Activated CD4-positive, alpha-beta T cell treated with anti-CD3 and anti-CD28 coated beads, Interleukin-2, amount 10 ng/mL, durations not matched to agents 7 days and 5 days (primary cell): ENCODE results near the gene CNPY3. TPM values are rescaled to one million over a fixed set of nuclear protein-coding genes. Genes with fewer than 3 reads are reported as not detected.
A peak's percentile ranks its signal among the peaks of the same experiment; 100 is the strongest.
"Not testable (repeated sequence)": the region's sequence is repeated elsewhere in the genome, so short reads cannot be mapped to it uniquely, and the experiment has no call there.

Experiments
- CTCF ChIA-PET: fragments of 350-600 bp; sonication (Branson Sonifier 250); formaldehyde crosslinking; loops from one replicate; lab custom pipeline; 2021; ENCODE audit warnings: antibody characterized with exemption; lab: Charles Lee
- POLR2A ChIA-PET: fragments of 350-600 bp; sonication (Branson Sonifier 250); formaldehyde crosslinking; loops from one replicate; lab custom pipeline; 2021; ENCODE audit warnings: antibody characterized with exemption; lab: Charles Lee
- DNase-seq: peaks from one replicate; pipeline ENCODE4 v3.0.0-alpha.2; 2020
- H3K27ac Mint-ChIP-seq: one replicate; pipeline ENCODE4 v1.8.0; 2021; ENCODE audit warnings: mild to moderate bottlenecking, moderate library complexity, mixed read lengths
- H3K27me3 Mint-ChIP-seq: one replicate; pipeline ENCODE4 v1.8.0; 2021; ENCODE audit warnings: mixed read lengths
- H3K36me3 Mint-ChIP-seq: one replicate; pipeline ENCODE4 v1.8.0; 2021; ENCODE audit warnings: low read depth, mixed read lengths
- H3K4me1 Mint-ChIP-seq: one replicate; pipeline ENCODE4 v1.8.0; 2021; ENCODE audit warnings: mixed read lengths
- H3K4me3 Mint-ChIP-seq: one replicate; pipeline ENCODE4 v1.8.0; 2021; ENCODE audit warnings: mild to moderate bottlenecking, moderate library complexity, mixed read lengths
- H3K9me3 Mint-ChIP-seq: one replicate; pipeline ENCODE4 v1.8.0; 2021; ENCODE audit warnings: mixed read lengths
- total RNA-seq, 2 experiments: library from RNA; stranded (reverse); gene quantifications; one replicate each; pipeline ENCODE4 v1.2.3, GENCODE V29; 2021

Gene CNPY3
- total RNA-seq, 2 experiments from 2014 or later, result 69.7 to 75.0 TPM

DNA sequence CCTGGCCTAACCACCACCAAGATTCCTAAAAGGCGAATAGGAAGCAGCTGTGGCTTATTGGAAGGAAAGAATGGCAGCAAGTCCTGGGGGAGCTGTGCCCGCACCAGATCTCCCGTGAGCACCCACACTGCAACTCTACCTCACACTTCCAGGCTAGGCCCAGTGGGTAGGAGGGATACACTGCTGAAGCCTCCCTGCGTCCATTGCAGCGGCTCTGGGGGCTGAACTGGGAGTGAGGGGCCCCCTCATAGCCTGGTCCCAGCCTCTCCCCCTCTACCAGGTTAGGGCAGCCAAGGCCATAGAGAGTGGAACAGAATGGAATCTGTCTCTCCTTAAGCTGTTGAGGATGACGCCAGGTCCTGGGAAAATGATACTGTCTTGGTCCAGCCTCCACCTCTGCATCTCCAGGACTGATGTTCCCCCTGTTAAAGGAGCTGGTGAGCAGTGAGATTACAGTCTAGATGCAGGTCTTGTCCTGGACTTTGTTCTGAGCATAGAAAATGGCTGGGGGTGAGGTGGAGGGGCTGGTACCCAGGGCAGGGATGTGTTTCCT, 11.3 kb downstream of the CNPY3 start:
- H3K27ac Mint-ChIP-seq, result no peak overlapping the region

GRCh38 chr6:42941356-42941755, 12.1 kb downstream of the CNPY3 start:
- H3K4me3 Mint-ChIP-seq, H3K9me3 Mint-ChIP-seq, H3K27me3 Mint-ChIP-seq, H3K27ac Mint-ChIP-seq, H3K4me1 Mint-ChIP-seq, DNase-seq, POLR2A ChIA-PET: not testable (repeated sequence)
- peaks cover 30% of the 10 kb centered on the region for H3K36me3 Mint-ChIP-seq
- CTCF ChIA-PET, result interaction anchor here (0.5 kb wide), 1 partner anchor 23 kb away, joined by 3 read pairs; no protein-coding TSS in a partner anchor

More for the DNA sequence above, 11.3 kb downstream of the CNPY3 start:
- H3K4me3 Mint-ChIP-seq, result no peak overlapping the region
- no peaks in the 10 kb centered on the region for H3K9me3 Mint-ChIP-seq
- POLR2A ChIA-PET, result no interaction called here
- DNase-seq, result no peak
- peaks cover 37% of the 10 kb centered on the region for H3K36me3 Mint-ChIP-seq
- H3K4me1 Mint-ChIP-seq, result no peaks in the 10 kb centered on the region
- H3K27me3 Mint-ChIP-seq, result no peaks in the 10 kb centered on the region
- CTCF ChIA-PET, result interaction anchor here (0.5 to 1.3 kb wide), 4 partner anchors 19 to 57 kb away, joined by 3 to 4 read pairs (median 4); no protein-coding TSS in a partner anchor

DNA sequence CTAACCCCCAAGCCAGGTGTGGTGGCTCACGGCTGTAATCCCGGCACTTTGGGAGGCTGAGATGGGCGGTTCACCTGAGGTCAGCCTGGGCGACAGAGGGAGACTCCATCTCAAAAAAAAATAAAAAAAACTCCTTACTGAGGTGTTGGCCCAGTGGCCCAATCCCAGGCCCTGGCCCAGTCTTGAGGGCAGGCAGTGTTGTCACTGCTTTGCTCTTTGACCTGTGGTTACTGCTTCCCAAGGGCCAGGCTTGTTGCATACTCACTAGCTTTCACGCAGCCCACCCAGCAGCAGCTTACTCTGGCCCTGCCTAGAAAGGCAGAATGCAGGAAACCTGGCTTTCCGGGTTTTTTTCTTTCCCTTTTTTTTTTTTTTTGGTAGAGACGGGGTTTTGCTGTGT, 13.2 kb downstream of the CNPY3 start:
- no peaks in the 10 kb centered on the region for H3K27me3 Mint-ChIP-seq

DNA sequence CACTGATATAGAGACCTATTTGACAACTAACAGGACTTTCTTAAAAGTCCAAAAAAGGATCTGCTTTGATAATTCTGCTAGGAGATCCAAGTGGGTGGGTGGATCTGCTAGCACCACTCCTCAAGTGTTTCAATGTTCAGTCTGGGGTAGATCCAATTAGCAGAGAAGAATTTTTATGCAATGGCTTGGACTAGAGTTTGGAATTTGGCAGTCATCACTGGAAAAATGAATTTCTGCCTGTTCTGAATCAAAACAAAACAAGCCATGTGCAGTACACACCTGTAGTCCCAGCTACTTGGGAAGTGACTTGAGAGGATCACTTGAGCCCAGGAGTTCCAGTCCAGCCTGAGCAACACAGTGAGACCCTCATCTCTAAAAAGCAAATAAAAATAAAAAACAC, 18.7 kb downstream of the CNPY3 start:
- Mint-ChIP-seq H3K4me3 (no peak overlapping the region), H3K27ac (no peak overlapping the region), H3K4me1 (no peaks in the 10 kb centered on the region), H3K36me3 (peaks cover 13% of the 10 kb centered on the region), H3K27me3 (no peaks in the 10 kb centered on the region), H3K9me3 (no peaks in the 10 kb centered on the region)
- ChIA-PET POLR2A (no interaction called here), CTCF (no interaction called here)
- no peak for DNase-seq

More for the DNA sequence above, 13.2 kb downstream of the CNPY3 start:
- H3K27ac Mint-ChIP-seq, result no peak overlapping the region
- CTCF ChIA-PET, result no interaction called here
- H3K36me3 Mint-ChIP-seq, result peaks cover 25% of the 10 kb centered on the region
- DNase-seq, result no peak
- POLR2A ChIA-PET, result no interaction called here
- no peak overlapping the region for H3K4me3 Mint-ChIP-seq
- no peaks in the 10 kb centered on the region for H3K9me3 Mint-ChIP-seq
- no peaks in the 10 kb centered on the region for H3K4me1 Mint-ChIP-seq

GRCh38 chr6:42952389-42952788, 23.1 kb downstream of the CNPY3 start:
- no peaks in the 10 kb centered on the region for H3K4me1 Mint-ChIP-seq
- H3K27me3 Mint-ChIP-seq, result no peaks in the 10 kb centered on the region
- DNase-seq, result no peak
- H3K27ac Mint-ChIP-seq, result no peak overlapping the region
- ChIA-PET CTCF (interaction anchor here (0.7 to 1.2 kb wide), 3 partner anchors 28 to 279 kb away, joined by 3 to 5 read pairs (median 3); no protein-coding TSS in a partner anchor), POLR2A (no interaction called here)
- no peaks in the 10 kb centered on the region for H3K9me3 Mint-ChIP-seq
- H3K4me3 Mint-ChIP-seq, result no peak overlapping the region
- peaks cover 4% of the 10 kb centered on the region for H3K36me3 Mint-ChIP-seq

DNA sequence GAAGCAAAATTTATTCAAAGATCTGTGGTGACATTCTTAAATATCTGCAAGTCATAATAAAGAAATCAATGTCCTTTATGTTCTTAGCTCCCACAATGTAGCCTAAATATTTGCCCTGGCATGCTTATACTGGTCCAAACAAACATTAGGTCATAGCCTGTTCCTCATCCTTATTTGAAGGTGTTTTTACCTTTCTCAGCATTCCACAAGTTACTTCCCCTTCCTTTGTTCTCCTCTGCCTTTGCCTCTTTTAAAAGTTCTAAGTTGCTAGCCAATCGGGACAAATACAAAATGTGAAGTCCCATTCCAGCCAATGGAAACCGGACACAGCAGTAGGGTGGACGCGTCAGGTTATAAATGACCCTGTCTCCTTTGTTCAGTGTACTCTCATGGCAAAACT, 25.1 kb downstream of the CNPY3 start:
- not testable (repeated sequence) for H3K4me1 Mint-ChIP-seq, H3K4me3 Mint-ChIP-seq

DNA sequence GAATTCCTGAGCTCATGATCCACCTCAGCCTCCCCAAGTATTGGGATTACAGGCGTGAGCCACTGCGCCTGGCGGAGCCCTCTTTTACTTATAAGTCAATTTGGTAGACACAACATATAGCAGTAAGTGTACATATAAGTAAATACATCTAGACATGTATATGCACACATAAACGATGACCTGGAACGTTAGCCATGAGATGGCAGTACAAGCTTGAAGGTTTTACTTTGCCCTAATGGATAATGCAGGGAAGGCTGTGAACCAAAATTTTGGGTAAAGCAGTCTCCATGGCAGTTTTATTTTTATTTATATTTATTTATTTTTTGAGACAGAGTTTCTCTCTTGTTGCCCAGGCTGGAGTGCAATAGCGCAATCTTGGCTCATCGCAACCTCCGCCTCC, 28.8 kb downstream of the CNPY3 start:
- POLR2A ChIA-PET, result no interaction called here
- Mint-ChIP-seq H3K36me3 (peaks cover 3% of the 10 kb centered on the region), H3K4me3 (no peak overlapping the region), H3K27me3 (peaks cover 4% of the 10 kb centered on the region), H3K4me1 (peaks cover 10% of the 10 kb centered on the region), H3K9me3 (no peaks in the 10 kb centered on the region), H3K27ac (no peak overlapping the region)
- CTCF ChIA-PET, result interaction anchor here (0.7 kb wide), 1 partner anchor 45 kb away, joined by 3 read pairs; no protein-coding TSS in a partner anchor
- no peak for DNase-seq

More for the DNA sequence above, 25.1 kb downstream of the CNPY3 start:
- H3K27me3 Mint-ChIP-seq, CTCF ChIA-PET, H3K9me3 Mint-ChIP-seq, H3K36me3 Mint-ChIP-seq, H3K27ac Mint-ChIP-seq, DNase-seq, POLR2A ChIA-PET: not testable (repeated sequence)

- H3K9me3 Mint-ChIP-seq, result no peaks in the 10 kb centered on the region
- no peak for DNase-seq
- no peak overlapping the region for H3K27ac Mint-ChIP-seq
- CTCF ChIA-PET, result interaction anchor here (0.6 to 2.0 kb wide), 4 partner anchors 9 to 20 kb away, joined by 4 to 7 read pairs (median 4); no protein-coding TSS in a partner anchor
- peaks cover 7% of the 10 kb centered on the region for H3K36me3 Mint-ChIP-seq
- H3K4me1 Mint-ChIP-seq, result peaks cover 10% of the 10 kb centered on the region
- peaks cover 4% of the 10 kb centered on the region for H3K27me3 Mint-ChIP-seq
- POLR2A ChIA-PET, result no interaction called here
- peak overlapping the region; percentile 40 for H3K4me3 Mint-ChIP-seq
Measured at GRCh38 chr6:42959917-42960242, 30.6 kb downstream of the CNPY3 start.

GRCh38 chr6:42960243-42961019, 31.2 kb downstream of the CNPY3 start, which contains the start of gene GNMT:
TSS of gene GNMT (plus strand) at chr6:42960754. CDS start at chr6:42960768, 14 bp downstream.
- peak; percentile 27 for DNase-seq
- peaks cover 10% of the 10 kb centered on the region for H3K4me1 Mint-ChIP-seq
- H3K27me3 Mint-ChIP-seq, result peaks cover 4% of the 10 kb centered on the region
- peaks cover 8% of the 10 kb centered on the region for H3K36me3 Mint-ChIP-seq
- POLR2A ChIA-PET, result no interaction called here
- peak within 1 kb of the TSS; percentile 40 for H3K4me3 Mint-ChIP-seq
- H3K9me3 Mint-ChIP-seq, result no peaks in the 10 kb centered on the region
- CTCF ChIA-PET, result interaction anchor here (0.5 to 2.0 kb wide), 8 partner anchors 10 to 358 kb away, joined by 3 to 7 read pairs (median 4); no protein-coding TSS in a partner anchor
- no peak within 1 kb of the TSS for H3K27ac Mint-ChIP-seq

DNA sequence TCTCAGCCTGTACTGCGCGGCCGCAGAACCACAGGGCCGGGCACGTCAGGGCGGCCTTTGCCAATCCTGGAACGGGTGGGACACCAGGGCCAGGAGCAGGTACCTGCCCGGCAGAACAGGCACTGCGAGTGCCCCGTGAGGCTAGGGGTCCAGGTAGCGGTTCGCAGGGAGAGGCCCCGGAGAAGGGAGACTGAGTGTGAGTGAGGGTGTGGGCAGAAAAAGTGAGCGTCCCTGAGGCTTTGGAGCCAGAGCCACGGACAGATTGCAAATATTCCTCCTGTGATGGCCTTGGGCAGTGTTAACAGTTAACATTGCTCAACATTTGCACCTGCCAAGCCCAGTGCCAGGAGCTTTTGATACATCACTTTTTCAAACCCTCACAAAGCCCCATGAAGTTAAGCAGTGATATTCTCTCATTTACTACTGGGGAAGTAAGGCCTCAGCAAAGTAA, 31.8 kb downstream of the CNPY3 start:
- H3K4me1 Mint-ChIP-seq, result peaks cover 10% of the 10 kb centered on the region
- H3K27me3 Mint-ChIP-seq, result peaks cover 4% of the 10 kb centered on the region
- H3K4me3 Mint-ChIP-seq, result no peak overlapping the region
- POLR2A ChIA-PET, result no interaction called here
- H3K36me3 Mint-ChIP-seq, result peaks cover 10% of the 10 kb centered on the region
- H3K9me3 Mint-ChIP-seq, result no peaks in the 10 kb centered on the region
- no peak for DNase-seq
- CTCF ChIA-PET, result interaction anchor here (0.6 to 2.0 kb wide), 6 partner anchors 10 to 358 kb away, joined by 3 to 7 read pairs (median 4); partner anchors contain the start of gene PEX6
- H3K27ac Mint-ChIP-seq, result no peak overlapping the region

DNA sequence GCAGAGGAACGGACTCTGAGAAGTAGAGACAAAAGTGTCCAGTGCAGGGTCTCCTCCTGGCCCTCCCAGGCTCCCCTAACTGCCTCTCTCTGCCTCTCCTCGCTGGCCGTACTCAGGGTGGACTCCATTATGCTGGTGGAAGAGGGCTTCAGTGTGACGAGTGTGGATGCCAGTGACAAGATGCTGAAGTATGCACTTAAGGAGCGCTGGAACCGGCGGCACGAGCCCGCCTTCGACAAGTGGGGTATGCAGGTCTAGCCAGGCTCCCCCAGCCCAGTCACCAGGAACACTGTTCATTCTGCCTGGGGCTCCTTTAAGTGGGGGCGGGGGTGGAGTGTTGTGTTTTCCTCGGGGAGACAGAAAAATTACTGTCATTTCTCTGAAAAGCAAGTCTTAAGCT, 32.8 kb downstream of the CNPY3 start:
- Mint-ChIP-seq H3K27ac (no peak overlapping the region), H3K36me3 (peaks cover 10% of the 10 kb centered on the region), H3K4me3 (no peak overlapping the region), H3K9me3 (no peaks in the 10 kb centered on the region), H3K27me3 (peaks cover 4% of the 10 kb centered on the region), H3K4me1 (peaks cover 10% of the 10 kb centered on the region)
- DNase-seq, result no peak
- CTCF ChIA-PET, result interaction anchor here (0.9 to 1.3 kb wide), 2 partner anchors 17 to 18 kb away, joined by 3 to 5 read pairs; partner anchors contain the start of gene PEX6
- POLR2A ChIA-PET, result no interaction called here

DNA sequence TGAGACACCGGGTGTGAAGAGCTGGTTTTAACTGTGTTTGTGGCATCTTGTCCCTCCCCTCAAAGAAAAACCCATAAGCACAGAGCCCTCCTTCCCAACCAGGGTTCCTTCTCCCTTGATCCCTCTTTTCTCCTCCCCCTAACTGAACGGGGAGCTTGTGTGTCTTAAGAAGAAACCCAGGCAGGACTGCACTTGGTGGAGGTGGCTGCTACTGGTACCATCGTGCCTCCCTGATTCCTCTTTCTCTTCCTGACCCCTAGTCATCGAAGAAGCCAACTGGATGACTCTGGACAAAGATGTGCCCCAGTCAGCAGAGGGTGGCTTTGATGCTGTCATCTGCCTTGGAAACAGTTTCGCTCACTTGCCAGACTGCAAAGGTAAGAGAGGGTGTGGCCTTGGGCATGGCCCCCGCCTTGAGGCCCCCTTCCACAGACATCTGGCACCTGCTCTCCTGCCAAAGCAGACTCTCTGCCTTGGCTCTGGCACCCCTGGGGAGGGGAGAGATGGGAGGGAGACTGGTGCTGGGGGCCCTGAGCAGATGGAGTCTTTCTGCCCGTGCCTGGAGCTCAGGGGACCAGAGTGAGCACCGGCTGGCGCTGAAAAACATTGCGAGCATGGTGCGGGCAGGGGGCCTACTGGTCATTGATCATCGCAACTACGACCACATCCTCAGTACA, 33.4 kb downstream of the CNPY3 start:
- Mint-ChIP-seq H3K27ac (no peak overlapping the region), H3K4me3 (no peak overlapping the region), H3K27me3 (peaks cover 4% of the 10 kb centered on the region), H3K9me3 (no peaks in the 10 kb centered on the region), H3K4me1 (peaks cover 10% of the 10 kb centered on the region), H3K36me3 (peaks cover 11% of the 10 kb centered on the region)
- ChIA-PET POLR2A (no interaction called here), CTCF (interaction anchor here (0.9 to 1.3 kb wide), 2 partner anchors 16 to 18 kb away, joined by 3 to 5 read pairs; partner anchors contain the start of gene PEX6)
- no peak for DNase-seq
